ENCODE measurements around the gene SALL4. TPM values are rescaled to one million over a fixed set of nuclear protein-coding genes. Genes with fewer than 3 reads are reported as not detected.
"Not testable (repeated sequence)": the region's sequence is repeated elsewhere in the genome, so short reads cannot be mapped to it uniquely, and the experiment has no call there.

Gene SALL4
- total and polyA plus RNA-seq, 2 donors (not counting 3 experiments of a cell fraction or from before 2014, with no cell fraction given) = 1.3 to 1.9 TPM

GRCh38 chr20:51738877-51739447 is 63.4 kb downstream of the SALL4 start:
- BruUV-seq (replicated peaks) = no TSS peak
- H3K9me3 ChIP-seq (replicated peaks; ENCODE audit: control insufficient read depth, insufficient read depth, low read length) = no peaks in the 10 kb centered on the region
- intact Hi-C loops (cut with micrococcal nuclease) = no loop called here
- H4K20me1 ChIP-seq (replicated peaks; ENCODE audit: control insufficient read depth, extremely low read depth, insufficient read depth, low read length) = no peaks in the 10 kb centered on the region
- H3K4me1 ChIP-seq (ENCODE audit: control insufficient read depth, extremely low read depth, insufficient read depth, low read length) = peaks cover 9% of the 10 kb centered on the region
- H3K27me3 ChIP-seq (ENCODE audit: control insufficient read depth in 2 of 2, insufficient read depth in 2 of 2, low read length in 2 of 2) = no peaks in the 10 kb centered on the region
- H3K9me1 ChIP-seq (replicated peaks; ENCODE audit: control insufficient read depth, extremely low read depth, insufficient read depth, low read length) = no peaks in the 10 kb centered on the region
- H3K4me2 ChIP-seq (ENCODE audit: insufficient read depth, low read length) = no peak overlapping the region
- no peak for DNase-seq (ENCODE audit: low read depth, low spot score)
- dilution Hi-C loops (cut with MboI; ENCODE audit: extremely low pct_ligation_motif_present, low sequenced_read_pairs) = no loop called here
- TF ChIP-seq CTCF (IDR thresholded peaks at IDR 0.05; ENCODE audit: extremely low read depth in 1 of 2, insufficient read depth in 1 of 2, low read depth in 1 of 2, low read length in 2 of 2) = no peak
- no peak overlapping the region for H2AFZ ChIP-seq (ENCODE audit: low read depth, low read length)
- H3K27ac ChIP-seq (ENCODE audit: insufficient read depth, low read depth, low read length) = no peak overlapping the region
- ChIA-PET POLR2A (no interaction called here), CTCF (interaction anchor here (0.6 to 1.0 kb wide), 2 partner anchors 12 to 38 kb away, joined by 3 read pairs; no protein-coding TSS in a partner anchor)
- no peaks in the 10 kb centered on the region for H3K36me3 ChIP-seq (ENCODE audit: control insufficient read depth in 2 of 2, extremely low read depth in 1 of 2, insufficient read depth in 2 of 2, low read length in 2 of 2)
- H3K79me2 ChIP-seq (ENCODE audit: control insufficient read depth, insufficient read depth, low read length) = peaks cover 4% of the 10 kb centered on the region
- H3K9ac ChIP-seq (replicated peaks; ENCODE audit: extremely low read depth, insufficient read depth, low read length) = no peak overlapping the region
- no peak overlapping the region for H3K4me3 ChIP-seq (replicated peaks in 1 of 3; ENCODE audit: insufficient read depth in 1 of 3, low read depth in 1 of 3, low read length in 3 of 3)
- no peak for FAIRE-seq

DNA sequence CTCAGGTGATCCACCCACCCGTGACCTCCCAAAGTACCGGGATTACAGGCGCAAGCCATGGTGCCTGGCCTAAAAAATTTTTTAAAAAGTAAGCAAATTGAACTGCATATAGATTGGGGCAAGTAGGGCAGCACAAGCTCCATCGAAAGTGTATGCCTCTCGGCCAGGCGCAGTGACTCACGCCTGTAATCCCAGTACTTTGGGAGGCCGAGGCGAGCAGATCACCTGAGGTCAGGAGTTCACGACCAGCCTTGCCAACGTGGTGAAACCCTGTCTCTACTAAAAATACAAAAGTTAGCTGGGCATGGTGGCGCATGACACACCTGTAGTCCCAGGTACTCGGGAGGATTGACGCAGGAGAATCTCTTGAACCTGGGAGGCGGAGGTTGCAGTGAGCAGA is 64.1 kb downstream of the SALL4 start:
- H3K4me1 ChIP-seq (ENCODE audit: control insufficient read depth, extremely low read depth, insufficient read depth, low read length); H3K27ac ChIP-seq (ENCODE audit: insufficient read depth, low read depth, low read length); H3K9me1 ChIP-seq (replicated peaks; ENCODE audit: control insufficient read depth, extremely low read depth, insufficient read depth, low read length); FAIRE-seq; H3K79me2 ChIP-seq (ENCODE audit: control insufficient read depth, insufficient read depth, low read length); DNase-seq (ENCODE audit: low read depth, low spot score); H3K4me2 ChIP-seq (ENCODE audit: insufficient read depth, low read length); POLR2A ChIA-PET; H2AFZ ChIP-seq (ENCODE audit: low read depth, low read length); H3K4me3 ChIP-seq (replicated peaks in 1 of 3; ENCODE audit: insufficient read depth in 1 of 3, low read depth in 1 of 3, low read length in 3 of 3); H3K9me3 ChIP-seq (replicated peaks; ENCODE audit: control insufficient read depth, insufficient read depth, low read length); H4K20me1 ChIP-seq (replicated peaks; ENCODE audit: control insufficient read depth, extremely low read depth, insufficient read depth, low read length); H3K27me3 ChIP-seq (ENCODE audit: control insufficient read depth in 2 of 2, insufficient read depth in 2 of 2, low read length in 2 of 2); intact Hi-C loops (cut with micrococcal nuclease); H3K9ac ChIP-seq (replicated peaks; ENCODE audit: extremely low read depth, insufficient read depth, low read length); dilution Hi-C loops (cut with MboI; ENCODE audit: extremely low pct_ligation_motif_present, low sequenced_read_pairs); BruUV-seq (replicated peaks); H3K36me3 ChIP-seq (ENCODE audit: control insufficient read depth in 2 of 2, extremely low read depth in 1 of 2, insufficient read depth in 2 of 2, low read length in 2 of 2): not testable (repeated sequence)
- CTCF ChIA-PET = interaction anchor here (0.6 to 1.0 kb wide), 2 partner anchors 12 to 38 kb away, joined by 3 read pairs; no protein-coding TSS in a partner anchor

Data from endothelial cell of umbilical vein (primary cell).